ENCODE data around the gene BRS3. TPM values are rescaled to one million over a fixed set of nuclear protein-coding genes. Genes with fewer than 3 reads are reported as not detected.

BRS3 gene
- total RNA-seq, 1 donor from 2014 or later = not detected

DNA sequence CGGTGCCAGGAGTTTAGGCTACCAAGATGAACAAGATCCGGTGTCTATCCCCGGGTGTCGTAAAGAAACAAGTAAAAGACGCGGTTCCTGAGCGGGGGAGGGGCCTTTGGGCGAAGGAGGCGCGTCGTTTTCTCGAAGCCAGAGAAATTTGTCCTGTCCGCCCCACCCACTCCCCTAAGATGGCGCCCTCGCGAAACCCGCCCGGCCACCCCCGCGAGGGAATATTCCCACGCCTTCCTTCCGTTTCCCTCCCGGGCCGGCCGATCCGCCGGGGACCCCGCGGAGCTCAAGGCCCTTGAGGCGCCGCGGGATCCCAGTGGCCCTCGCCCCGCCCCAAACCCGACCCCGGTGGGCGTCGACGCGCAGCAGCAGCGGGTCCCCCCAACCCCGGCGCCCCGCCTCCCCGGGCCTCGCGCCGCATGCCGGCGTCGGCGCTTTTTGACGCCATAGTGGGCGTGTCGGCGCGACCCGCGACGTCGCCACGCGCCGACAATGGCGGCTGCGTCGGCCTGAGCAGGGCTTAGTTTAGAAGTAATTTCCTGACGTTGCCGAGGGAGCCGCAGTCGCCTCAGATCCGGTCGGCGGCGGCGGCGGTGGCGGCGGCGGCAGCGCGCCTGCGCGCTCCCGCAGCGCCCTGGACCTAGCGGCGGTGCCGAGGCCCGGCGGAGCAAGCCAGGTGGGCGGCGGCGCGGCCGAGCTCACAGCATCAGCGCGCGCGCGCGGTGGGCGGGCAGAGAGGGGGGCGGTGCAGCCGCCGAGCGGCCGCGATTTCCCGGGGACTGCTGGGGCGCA is 9.2 kb downstream of the BRS3 start:
- Histone ChIP-seq H3K4me3 (peak overlapping the region; percentile 90), H3K4me1 (peaks cover 9% of the 10 kb centered on the region), H3K9me3 (ENCODE audit: low read depth) (peaks cover 10% of the 10 kb centered on the region), H3K27ac (peak overlapping the region; percentile 98), H3K9ac (peak overlapping the region; percentile 73), H4K20me1 (ENCODE audit: low read depth) (no peaks in the 10 kb centered on the region), H3K27me3 (no peaks in the 10 kb centered on the region), H3K36me3 (peaks cover 16% of the 10 kb centered on the region), H3K4me2 (peak overlapping the region; percentile 72), H2AFZ (replicated peaks) (peak overlapping the region; percentile 32), H3F3A (ENCODE audit: low read depth) (peaks cover 14% of the 10 kb centered on the region), H3K79me2 (ENCODE audit: low read depth) (peaks cover 28% of the 10 kb centered on the region)
- H3K36me3 Mint-ChIP-seq = no peaks in the 10 kb centered on the region
- H3K27me3 Mint-ChIP-seq (ENCODE audit: insufficient read depth, low read depth) = no peaks in the 10 kb centered on the region
- H3K4me1 Mint-ChIP-seq = peaks cover 12% of the 10 kb centered on the region
- DNase-seq (ENCODE audit: low spot score) = peak; percentile 92
- peak overlapping the region; percentile 96 for H3K27ac Mint-ChIP-seq
- H3K9me3 Mint-ChIP-seq = peaks cover 8% of the 10 kb centered on the region
- peak overlapping the region; percentile 93 for H3K4me3 Mint-ChIP-seq
- TF ChIP-seq, protein P1, sequence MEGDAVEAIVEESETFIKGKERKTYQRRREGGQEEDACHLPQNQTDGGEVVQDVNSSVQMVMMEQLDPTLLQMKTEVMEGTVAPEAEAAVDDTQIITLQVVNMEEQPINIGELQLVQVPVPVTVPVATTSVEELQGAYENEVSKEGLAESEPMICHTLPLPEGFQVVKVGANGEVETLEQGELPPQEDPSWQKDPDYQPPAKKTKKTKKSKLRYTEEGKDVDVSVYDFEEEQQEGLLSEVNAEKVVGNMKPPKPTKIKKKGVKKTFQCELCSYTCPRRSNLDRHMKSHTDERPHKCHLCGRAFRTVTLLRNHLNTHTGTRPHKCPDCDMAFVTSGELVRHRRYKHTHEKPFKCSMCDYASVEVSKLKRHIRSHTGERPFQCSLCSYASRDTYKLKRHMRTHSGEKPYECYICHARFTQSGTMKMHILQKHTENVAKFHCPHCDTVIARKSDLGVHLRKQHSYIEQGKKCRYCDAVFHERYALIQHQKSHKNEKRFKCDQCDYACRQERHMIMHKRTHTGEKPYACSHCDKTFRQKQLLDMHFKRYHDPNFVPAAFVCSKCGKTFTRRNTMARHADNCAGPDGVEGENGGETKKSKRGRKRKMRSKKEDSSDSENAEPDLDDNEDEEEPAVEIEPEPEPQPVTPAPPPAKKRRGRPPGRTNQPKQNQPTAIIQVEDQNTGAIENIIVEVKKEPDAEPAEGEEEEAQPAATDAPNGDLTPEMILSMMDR (IDR thresholded peaks at IDR 0.05) = no peak

DNA sequence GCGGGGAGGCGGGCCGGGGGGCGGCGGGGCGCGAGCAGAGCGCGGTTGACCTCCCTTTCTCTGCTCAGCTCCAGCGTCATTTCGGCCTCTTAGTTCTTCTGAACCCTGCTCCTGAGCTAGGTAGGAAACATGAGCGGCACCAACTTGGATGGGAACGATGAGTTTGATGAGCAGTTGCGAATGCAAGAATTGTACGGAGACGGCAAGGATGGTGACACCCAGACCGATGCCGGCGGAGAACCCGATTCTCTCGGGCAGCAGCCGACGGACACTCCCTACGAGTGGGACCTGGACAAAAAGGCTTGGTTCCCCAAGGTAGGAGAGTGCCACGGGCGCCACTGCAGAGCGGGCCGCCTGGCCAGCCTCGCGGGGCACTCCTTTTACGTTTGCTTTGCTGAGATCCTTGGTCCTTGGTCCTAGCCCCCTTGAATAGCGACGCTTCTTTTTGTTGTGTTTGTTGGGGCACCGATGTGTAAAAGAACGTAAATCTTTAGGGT is 9.9 kb downstream of the BRS3 start, which contains the start of gene HTATSF1:
TSS of gene HTATSF1 (plus strand) at position 37 of the 497 bp plus-strand sequence. CDS start at position 130, 93 bp downstream.
- Mint-ChIP-seq H3K27ac (peak within 1 kb of the TSS; percentile 96), H3K9me3 (peaks cover 8% of the 10 kb centered on the region), H3K4me1 (peaks cover 12% of the 10 kb centered on the region), H3K36me3 (no peaks in the 10 kb centered on the region), H3K4me3 (peak within 1 kb of the TSS; percentile 94), H3K27me3 (ENCODE audit: insufficient read depth, low read depth) (no peaks in the 10 kb centered on the region)
- H4K20me1 ChIP-seq (ENCODE audit: low read depth) = no peaks in the 10 kb centered on the region
- TF ChIP-seq, protein P1 (IDR thresholded peaks at IDR 0.05) = no peak
- no peak for TF ChIP-seq EZH2phosphoT487 (IDR thresholded peaks at IDR 0.05)
- no peak for TF ChIP-seq EZH2 (IDR thresholded peaks at IDR 0.05)
- H3K27me3 ChIP-seq = no peaks in the 10 kb centered on the region
- peaks cover 16% of the 10 kb centered on the region for H3K36me3 ChIP-seq
- peak within 1 kb of the TSS; percentile 98 for H3K27ac ChIP-seq
- H3K9ac ChIP-seq = peak within 1 kb of the TSS; percentile 73
- peak within 1 kb of the TSS; percentile 90 for H3K4me3 ChIP-seq
- H3F3A ChIP-seq (ENCODE audit: low read depth) = peaks cover 14% of the 10 kb centered on the region
- peak within 1 kb of the TSS; percentile 32 for H2AFZ ChIP-seq (replicated peaks)
- H3K4me2 ChIP-seq = peak within 1 kb of the TSS; percentile 72
- peaks cover 10% of the 10 kb centered on the region for H3K9me3 ChIP-seq (ENCODE audit: low read depth)
- peaks cover 9% of the 10 kb centered on the region for H3K4me1 ChIP-seq
- DNase-seq (ENCODE audit: low spot score) = peak; percentile 38
- H3K79me2 ChIP-seq (ENCODE audit: low read depth) = peaks cover 28% of the 10 kb centered on the region

DNA sequence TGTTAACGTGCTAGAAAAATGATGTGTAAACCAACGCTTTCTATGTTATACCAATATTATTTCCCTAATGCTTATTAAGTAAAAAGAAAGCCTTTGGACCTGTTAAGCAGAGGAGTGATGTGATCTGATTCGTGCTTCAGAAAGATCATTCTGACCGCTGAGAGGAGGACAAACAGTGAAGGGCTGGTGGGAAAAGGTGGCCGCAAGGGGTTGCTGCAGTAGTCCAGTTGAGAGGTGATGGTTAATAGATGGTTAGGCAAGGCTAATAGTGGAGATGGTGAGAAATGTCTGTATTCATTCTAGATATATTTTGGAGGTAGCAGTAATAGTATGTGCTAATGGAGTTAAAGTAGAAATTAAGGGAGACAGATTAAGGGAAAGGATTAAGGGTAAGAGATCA is 31.3 kb downstream of the BRS3 start:
- no peak overlapping the region for H3K4me3 Mint-ChIP-seq
- H3K9me3 Mint-ChIP-seq = peaks cover 3% of the 10 kb centered on the region
- no peak for DNase-seq (ENCODE audit: low spot score)

More for the DNA sequence above, 31.3 kb downstream of the BRS3 start:
- Mint-ChIP-seq H3K36me3 (no peaks in the 10 kb centered on the region), H3K27me3 (ENCODE audit: insufficient read depth, low read depth) (no peaks in the 10 kb centered on the region), H3K4me1 (no peaks in the 10 kb centered on the region), H3K27ac (no peak overlapping the region)
- Histone ChIP-seq H3F3A (ENCODE audit: low read depth) (no peaks in the 10 kb centered on the region), H3K27ac (no peak overlapping the region), H3K36me3 (no peaks in the 10 kb centered on the region), H3K4me1 (no peaks in the 10 kb centered on the region), H3K4me2 (no peak overlapping the region), H3K9me3 (ENCODE audit: low read depth) (no peaks in the 10 kb centered on the region), H4K20me1 (ENCODE audit: low read depth) (no peaks in the 10 kb centered on the region), H3K4me3 (no peak overlapping the region), H3K27me3 (no peaks in the 10 kb centered on the region), H3K9ac (no peak overlapping the region), H2AFZ (replicated peaks) (no peak overlapping the region), H3K79me2 (ENCODE audit: low read depth) (no peaks in the 10 kb centered on the region)
- TF ChIP-seq EZH2phosphoT487 (IDR thresholded peaks at IDR 0.05) (no peak), EZH2 (IDR thresholded peaks at IDR 0.05) (no peak)
- TF ChIP-seq, protein P1 (IDR thresholded peaks at IDR 0.05) = no peak

Data from neural progenitor cell (in vitro differentiated cells).